ENCODE measurements around the gene IHH.

Gene IHH

GRCh38 chr2:219060821-219061791 is at the start of gene IHH:
Gene IHH (minus strand): TSS chr2:219060921. CDS start chr2:219060467, 454 bp downstream.
- DNase-seq, result peak; percentile 13

- peak; percentile 21 for DNase-seq
Measured at GRCh38 chr2:219109471-219109870, 48.8 kb upstream of the IHH start.

- no peak for DNase-seq
Measured at GRCh38 chr2:219107758-219108157, 47.0 kb upstream of the IHH start.

DNA sequence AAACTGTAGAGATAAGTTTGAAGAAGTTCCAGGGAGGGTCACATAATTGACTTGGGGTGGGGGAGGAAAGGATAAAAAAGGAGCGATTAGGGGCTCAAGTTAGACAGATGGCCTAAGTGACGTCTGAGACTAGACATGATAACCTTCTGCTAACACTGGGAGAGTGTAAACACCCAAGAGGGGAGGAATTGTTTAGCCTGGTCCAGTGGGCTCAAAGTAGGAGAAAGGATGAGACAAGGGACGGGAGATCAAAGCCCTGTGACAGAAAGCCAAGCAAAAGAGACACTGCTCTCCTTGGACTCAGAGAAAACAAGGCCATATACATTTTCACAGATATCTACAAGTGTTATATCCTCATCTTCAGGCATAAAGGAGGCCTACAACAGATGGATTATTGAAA is 45.5 kb upstream of the IHH start:
- DNase-seq, result no peak

- no peak for DNase-seq
Measured at GRCh38 chr2:219104107-219105035, 43.6 kb upstream of the IHH start.

DNA sequence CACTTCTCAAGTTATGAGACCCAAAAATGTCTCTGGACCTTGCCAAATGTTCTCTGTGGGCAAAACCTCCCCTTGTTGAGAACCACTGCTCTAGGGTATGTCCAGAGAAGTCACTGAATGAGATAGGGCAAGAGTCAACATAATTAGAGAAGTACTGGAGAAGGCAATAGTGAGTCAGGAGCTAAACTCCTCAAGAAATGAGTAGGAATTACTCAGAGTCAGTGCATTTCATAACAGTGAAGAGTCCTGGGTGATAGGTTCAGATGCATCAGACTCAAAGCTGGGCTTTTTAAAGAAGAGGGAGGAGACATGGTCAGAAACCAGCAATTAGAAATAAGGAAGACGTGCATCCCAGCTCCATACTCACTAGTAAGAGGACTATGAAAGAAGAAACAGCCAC is 38.6 kb upstream of the IHH start:
- DNase-seq, result no peak

GRCh38 chr2:219095406-219095935 is 34.8 kb upstream of the IHH start:
- no peak for DNase-seq

GRCh38 chr2:219094171-219094570 is 33.5 kb upstream of the IHH start:
- no peak for DNase-seq

DNA sequence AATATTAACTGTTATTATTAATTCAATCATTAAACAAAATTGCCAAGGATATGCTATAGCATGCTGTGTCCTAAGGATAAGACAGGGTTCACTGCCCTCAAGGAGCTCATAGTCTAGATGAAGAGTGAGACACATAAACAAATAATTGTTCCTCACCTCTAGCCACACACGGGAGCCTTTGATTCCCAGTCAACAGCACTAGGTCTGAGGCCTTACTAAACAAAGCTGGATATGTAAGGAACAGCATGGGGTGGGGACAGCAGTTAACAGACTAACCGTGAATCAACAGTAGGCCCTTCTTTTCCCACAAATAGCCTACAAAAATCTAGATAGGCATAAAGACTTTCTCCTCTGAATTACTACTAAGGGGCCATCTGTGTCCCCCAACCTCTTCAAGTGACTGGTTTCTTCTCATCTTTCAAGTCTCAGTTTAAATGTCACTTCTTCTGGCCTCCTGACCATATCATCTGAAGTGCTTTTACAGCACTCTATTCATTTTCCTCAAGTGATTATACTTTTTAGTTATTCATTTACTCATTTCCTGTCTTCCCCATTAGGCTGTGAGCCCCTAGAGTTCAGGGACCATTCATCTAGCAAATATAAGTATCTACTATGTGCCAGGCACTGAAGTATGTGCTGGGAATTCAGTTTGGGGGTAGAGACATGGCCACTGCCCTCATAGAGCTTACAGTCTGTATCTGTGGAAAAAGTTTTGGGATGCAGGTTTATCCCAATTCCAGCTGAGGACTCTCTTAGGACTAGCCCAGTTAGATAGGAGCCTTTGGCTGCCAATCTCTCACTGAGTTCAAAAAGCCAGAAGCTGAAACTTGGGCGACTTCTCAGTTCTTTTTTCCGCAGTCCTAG is 29.9 kb upstream of the IHH start:
- DNase-seq, result no peak

- DNase-seq, result no peak
Measured at GRCh38 chr2:219089330-219089729, 28.6 kb upstream of the IHH start.

- DNase-seq, result no peak
Measured at GRCh38 chr2:219087848-219088247, 27.1 kb upstream of the IHH start.

DNA sequence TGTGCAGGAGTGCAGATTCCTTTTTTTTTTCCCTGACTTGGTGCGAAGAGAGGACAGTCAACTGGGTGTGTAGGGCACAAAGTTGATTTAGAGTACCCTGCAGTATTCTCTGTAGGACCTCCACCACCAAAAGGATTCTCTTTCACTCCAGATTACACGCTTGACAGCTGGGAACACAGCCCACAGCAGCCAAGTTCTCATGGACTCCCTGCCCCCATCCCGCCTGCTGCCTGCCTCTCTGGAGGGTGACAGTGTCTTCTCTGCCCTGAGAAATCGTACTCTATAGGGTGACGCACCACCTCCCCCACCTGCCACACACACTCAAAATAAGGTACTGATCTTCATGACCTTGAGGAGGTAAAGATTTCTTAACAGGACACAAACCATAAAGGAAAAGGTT is 26.6 kb upstream of the IHH start:
- DNase-seq, result no peak

GRCh38 chr2:219086196-219086595 is 25.5 kb upstream of the IHH start:
- no peak for DNase-seq

DNA sequence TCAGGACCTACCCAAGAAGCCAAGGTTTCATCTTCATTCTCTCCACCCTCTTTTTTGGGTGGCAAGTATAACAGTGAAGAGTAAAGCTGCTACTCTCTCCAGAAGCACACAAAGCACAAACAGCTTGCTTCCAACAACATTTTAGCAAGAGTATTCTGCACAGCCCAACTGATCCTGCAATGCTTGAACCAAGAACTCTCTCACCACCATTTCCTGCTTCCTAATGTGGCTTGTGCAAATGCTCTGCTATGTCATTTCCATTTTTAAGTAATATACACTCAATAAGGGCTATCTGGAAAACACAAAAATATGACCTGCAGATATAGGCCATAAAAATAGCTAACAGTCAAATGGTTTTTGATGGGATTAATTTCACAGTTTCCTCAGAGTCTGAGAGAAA is 24.1 kb upstream of the IHH start:
- DNase-seq, result no peak

GRCh38 chr2:219082332-219082958 is 21.7 kb upstream of the IHH start:
- DNase-seq, result no peak

GRCh38 chr2:219081701-219082331 is 21.1 kb upstream of the IHH start:
- DNase-seq, result no peak

DNA sequence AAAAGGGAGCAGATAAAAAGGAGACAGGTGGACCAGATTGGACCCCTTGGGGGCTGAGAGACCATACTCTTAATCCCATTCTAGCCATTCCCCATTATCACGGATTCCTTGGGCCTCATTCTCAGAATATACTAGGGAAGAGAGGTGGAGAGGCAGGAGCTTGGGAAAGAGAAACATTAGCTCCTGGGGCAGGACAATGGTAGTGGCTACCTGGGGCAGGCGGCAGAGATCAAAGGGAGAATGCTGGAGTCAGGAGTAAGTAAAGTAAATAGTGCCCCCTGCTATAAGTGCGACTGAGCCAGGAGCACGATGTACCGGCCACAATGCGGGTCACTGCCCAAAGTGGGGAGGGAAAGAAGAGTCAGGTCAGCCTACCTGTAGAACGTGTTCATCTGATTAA is 20.4 kb upstream of the IHH start:
- DNase-seq, result no peak

DNA sequence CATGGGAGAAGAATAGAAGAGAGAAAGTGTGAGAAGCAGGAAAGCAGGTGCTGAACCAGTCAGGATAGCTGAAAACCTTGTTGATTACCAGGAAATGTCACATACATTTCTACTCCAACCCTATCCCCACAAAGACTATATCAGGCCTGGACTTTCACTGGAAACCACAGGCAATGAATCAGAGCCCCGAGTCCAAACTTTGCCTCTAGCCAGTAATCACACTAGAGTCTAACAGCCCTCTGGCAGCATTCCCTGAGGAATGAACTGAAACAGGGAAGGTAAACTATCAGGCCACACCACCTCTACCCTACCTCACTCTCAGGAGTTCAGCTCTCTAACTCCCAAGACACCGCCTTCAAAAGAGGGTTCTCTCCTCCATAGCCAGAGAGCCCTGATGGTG is 18.7 kb upstream of the IHH start:
- DNase-seq, result no peak

DNA sequence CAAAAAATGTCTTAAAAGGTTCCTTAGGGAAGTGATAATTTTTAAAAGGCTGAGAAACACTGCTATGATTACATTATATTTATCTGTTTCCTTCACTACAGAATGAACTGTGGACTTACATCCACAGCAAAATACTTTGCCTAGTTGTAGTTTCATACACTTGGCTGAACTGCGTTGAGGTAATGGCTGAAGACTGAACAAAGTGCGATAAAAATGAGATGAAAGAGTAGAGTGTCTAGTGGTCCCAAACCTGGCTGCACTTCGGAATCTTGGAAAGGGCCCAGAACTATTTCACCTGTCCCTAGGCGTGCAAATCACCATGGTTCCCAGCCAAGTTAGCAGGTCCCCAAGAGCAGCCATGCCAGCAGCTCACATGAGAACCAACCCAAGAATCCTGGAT is 18.2 kb upstream of the IHH start:
- no peak for DNase-seq

DNA sequence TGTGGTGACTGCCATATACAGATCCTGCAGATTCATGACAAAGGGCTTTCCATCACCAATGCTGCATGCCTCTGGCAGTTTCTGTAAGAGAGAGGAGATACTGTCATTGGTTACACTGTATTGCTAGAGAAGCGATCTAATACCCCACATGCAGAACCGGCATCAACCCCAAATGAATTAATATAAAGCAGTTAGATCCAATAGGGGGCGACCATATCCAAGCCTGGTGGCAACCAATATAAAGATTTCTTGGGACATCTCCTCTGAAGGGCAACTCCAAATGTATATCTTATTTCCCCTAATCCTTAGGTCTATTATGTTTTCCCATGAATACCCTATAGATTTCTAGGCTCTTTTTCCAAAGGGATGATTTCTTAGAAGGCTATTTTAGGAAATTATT is 17.4 kb upstream of the IHH start:
- DNase-seq, result no peak

- DNase-seq, result no peak
Measured at GRCh38 chr2:219076253-219076652, 15.5 kb upstream of the IHH start.

All from activated naive CD4-positive, alpha-beta T cell treated with Interleukin-2 at 50 U/mL for 16 hours (primary cell).